Left forelimb (tissue), 1 donor: Measurements from ENCODE around the gene MAGI2.

Source experiments
- DNase-seq: peaks from one replicate; pipeline ENCODE4 v3.0.0-alpha.2; 2018; ENCODE audit warnings: low spot score

MAGI2 gene

GRCh38 chr7:78407031-78407430 is 1046.4 kb downstream of the MAGI2 start:
- no peak for DNase-seq

DNA sequence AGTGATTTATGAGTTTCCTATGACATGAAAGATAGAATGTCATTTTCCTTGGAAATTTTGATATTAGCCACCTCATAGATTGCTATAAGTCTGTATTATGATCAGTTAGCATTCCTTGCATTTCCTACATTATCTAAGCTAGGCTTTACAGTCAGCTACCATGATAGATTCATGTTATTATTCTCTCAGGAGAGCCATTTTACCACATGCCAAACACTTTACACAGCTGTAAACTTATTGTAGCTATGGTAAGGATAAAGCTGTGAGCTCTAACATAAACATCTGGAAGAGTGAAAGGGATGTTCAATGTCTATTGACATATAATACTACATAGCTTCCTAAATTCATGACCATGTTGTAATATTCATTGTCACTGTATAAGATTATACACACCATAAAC is 1046.9 kb downstream of the MAGI2 start:
- no peak for DNase-seq

- DNase-seq = no peak
These were observed 1051.4 kb downstream of the MAGI2 start for GRCh38 chr7:78402096-78402495.

GRCh38 chr7:78400038-78400437 is 1053.4 kb downstream of the MAGI2 start:
- DNase-seq = no peak

GRCh38 chr7:78399033-78399769 is 1054.3 kb downstream of the MAGI2 start:
- DNase-seq = no peak

DNA sequence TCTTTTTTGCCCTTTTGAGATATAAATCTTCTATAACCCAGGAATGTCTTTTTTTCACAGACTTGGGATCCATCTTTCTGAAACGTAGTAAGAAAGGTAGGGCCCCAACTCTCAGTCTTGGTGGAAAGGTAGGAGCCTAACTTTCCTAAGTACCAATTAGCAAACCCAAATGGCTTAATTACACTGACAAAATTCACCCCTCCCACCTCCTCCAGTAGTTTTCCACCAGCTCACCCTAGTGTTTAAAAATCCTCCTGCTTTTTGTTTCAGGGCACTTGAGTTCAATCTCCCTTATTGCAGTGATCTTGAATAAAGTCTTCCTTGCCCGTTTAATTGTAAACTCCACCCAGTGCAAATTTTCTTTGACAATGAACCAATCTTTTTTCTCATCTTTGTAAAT is 1054.9 kb downstream of the MAGI2 start:
- no peak for DNase-seq

DNA sequence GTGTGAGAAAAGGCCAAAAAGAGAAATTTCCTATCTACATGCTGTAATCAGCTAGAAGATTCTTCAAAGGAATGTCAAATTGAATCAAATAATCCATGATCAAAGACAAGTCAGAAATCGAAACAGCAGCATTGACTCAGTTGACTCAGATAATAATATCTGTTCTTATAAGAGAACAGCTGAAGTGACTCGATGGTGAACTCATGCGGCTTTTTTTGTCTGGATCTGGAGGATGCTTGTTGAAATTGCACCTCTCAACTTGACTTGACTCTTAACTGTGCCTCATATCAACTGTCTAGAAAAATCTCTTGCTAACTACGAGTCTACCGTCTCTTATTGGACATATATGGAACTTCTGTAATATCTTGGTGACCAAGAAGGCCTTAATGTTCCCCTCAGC is 1055.4 kb downstream of the MAGI2 start:
- DNase-seq = no peak

- no peak for DNase-seq
These were observed 1057.3 kb downstream of the MAGI2 start for GRCh38 chr7:78396210-78396609.

GRCh38 chr7:78395298-78396036 is 1058.0 kb downstream of the MAGI2 start:
- DNase-seq = no peak

DNA sequence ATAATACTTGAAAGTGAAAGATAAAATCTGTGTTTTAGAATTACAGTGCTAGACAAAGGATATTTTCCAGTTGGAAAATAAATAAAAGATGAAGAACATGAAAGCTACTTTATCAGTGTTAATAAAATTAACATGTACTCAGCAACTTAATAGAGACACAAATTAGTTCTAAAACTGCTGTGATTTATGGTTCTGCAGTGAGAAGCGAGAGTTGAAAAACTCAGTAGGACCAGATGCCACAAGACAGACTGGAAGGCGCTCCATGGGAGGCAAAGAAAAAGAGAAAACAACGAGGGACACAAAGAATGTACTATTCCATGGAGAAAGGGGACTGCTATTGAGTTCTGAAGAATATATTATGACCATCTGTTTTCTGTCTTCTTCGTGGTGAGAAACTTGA is 1064.4 kb downstream of the MAGI2 start:
- DNase-seq = no peak

DNA sequence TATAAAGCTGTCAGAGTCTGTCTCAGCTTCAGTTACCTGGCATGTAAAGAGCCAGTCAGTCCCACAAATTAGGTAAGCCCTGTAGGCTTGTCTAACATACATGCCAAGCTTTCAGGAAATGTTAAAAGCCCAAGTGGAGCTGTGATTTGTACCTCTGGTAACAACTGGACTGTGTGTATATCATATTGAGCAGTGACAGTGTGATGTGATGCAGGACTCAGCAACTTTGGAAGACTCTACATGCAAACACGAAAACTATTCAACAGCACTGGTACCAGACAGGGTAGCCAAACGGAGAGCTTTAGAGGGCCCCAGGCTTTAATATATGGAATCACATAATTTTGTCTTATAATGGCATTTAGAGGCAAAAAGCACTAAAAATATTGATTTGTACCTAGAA is 1066.9 kb downstream of the MAGI2 start:
- DNase-seq = no peak

DNA sequence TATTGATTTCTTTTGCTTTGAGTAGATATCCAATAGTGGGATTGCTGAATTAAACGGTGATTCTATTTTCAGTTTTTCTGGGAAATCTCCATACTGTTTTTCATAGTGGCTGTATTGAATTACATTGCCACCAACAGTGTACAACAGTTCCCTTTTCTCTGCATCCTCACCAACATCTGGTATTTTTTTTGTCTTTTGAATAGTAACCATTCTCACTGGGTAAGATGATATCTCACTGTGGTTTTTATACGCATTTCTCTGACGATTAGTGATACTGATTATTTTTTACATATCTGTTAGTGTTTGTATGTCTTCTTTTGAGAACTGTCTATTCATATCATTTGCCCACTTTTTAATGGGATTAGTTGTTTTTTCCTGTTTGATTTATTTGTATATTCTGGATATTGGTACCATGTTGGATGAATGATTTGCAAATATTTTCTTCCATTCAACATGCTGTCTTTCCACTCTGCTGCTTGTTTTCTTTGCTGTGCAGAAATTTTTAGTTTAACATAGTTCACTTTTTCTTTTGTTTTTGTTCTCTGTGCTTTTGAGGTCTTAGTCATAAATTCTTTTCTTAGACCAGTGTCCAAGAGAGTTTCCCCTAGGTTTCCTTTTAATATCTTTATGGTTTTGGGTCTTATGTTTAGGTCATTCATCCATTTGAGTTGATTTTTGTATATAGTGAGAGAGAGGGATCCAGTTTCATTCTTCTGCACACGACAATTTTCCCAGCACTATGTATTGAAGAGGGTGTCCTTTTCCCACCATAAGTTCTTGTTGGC is 1070.2 kb downstream of the MAGI2 start:
- DNase-seq = no peak

GRCh38 chr7:78379148-78379547 is 1074.3 kb downstream of the MAGI2 start:
- no peak for DNase-seq

DNA sequence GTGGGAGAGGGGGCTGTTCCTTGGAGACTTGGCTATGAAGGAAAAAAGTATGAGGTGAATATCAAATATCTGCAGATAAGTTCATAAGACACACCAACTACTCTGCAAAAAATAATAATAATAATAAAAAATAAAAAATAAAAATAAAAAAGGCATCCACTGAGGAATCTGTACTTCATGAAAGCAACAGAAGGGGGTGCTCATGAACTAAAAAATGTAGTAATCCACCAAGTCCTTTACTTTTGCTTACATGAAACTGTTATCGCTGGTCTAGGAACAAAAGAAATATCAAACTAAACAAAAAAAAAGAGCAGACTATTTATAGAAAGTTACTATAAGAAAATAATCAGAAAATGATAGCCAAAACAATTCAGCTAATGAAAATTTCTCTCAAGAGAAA is 1075.9 kb downstream of the MAGI2 start:
- no peak for DNase-seq

DNA sequence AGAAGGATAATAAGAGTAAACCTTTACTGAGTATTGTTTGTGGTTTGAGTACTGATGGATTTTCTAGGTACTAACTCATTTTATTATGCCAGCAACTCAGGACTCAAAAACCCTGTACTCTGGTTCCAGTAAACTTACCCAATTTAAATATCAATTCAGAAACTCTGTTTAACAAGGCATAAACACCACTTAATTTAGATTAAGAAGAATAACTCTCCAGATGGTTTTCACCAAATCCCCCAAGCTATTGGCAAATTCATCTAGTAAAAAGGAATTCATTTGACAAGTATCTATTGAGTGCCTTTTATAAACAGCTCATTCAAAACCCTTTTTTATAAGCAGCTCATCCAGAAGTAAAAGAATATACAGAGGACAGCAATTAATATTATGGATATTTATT is 1082.5 kb downstream of the MAGI2 start:
- no peak for DNase-seq

- no peak for DNase-seq
These were observed 1084.7 kb downstream of the MAGI2 start for GRCh38 chr7:78368771-78369170.

DNA sequence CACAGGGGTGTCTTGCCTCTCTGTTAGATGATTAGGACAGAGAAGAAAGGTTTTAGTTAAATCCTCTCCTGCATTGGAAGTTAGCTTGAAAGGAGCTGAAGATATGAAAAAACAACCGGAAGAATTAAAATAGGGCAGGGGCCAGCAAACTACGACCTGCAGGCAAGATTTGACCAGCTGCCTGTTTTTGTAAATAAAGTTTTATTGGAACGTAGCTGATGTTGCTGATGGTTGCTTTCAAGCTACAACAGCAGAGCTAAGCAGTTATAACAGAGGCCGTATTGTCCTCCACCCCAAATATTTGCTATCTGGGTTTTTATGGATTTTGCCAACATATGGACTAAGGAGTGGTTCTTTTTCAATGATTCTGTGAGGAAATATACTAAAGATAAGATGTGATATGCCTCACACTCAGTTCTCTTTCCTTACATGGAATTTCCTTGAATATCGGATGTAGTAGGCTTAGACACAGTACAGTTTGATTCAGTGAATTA is 1086.1 kb downstream of the MAGI2 start:
- no peak for DNase-seq

- DNase-seq = no peak
These were observed 1089.6 kb downstream of the MAGI2 start for GRCh38 chr7:78363866-78364265.

DNA sequence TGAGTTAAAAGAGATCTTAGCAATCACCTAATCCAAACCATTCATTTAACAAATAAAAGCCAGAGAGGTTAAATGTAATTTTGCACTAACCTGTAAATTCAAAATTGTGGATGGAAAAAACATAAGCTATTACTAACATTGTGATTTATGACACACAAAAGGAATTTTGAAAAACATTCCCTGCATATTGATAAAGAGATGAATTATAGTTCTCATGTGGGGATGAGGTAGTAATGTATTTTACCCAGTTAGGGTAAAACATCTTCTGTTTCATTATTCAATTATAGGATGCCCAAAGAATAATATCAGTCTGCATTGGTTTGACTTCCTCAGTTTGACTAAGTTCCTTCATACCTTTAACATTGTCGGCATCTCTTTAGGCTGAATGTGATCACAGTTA is 1093.6 kb downstream of the MAGI2 start:
- no peak for DNase-seq

GRCh38 chr7:78357709-78358108 is 1095.8 kb downstream of the MAGI2 start:
- DNase-seq = no peak

DNA sequence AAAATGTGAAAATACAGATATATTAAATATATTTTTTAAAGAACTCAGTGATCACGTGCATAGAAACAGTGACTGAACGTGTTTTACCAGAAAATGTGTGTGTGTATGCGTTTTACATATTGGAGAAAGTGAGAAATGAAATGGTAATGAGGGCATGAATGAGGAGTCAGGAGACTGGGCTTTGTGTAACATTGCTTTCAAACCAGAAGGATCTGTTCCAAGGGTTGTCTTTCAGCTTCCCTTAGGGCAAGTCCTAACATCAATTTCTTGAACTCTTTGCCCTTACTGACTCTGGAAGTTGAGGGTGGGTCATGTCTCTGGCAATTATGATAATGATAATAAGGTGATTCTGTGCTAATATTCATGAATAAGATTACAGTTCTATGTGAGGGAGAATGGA is 1097.6 kb downstream of the MAGI2 start:
- DNase-seq = no peak

DNA sequence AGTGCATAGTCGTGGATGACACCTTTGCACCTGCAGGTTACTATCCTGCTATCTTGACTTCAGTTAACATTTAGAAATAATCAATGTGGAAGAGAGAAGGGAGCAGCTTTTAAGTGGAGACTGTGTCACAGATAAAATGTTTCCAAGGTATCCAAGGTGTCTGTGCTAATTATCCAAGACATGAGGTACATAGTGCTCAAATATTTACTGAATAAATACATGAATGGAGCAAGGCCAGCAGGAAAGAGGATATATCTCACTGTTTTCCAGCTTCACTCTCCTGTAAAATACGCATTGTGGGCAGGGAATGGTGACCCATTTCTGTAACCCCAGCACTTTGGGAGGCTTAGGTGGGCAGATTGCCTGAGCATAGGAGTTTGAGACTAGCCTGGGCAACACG is 1102.5 kb downstream of the MAGI2 start:
- DNase-seq = no peak

DNA sequence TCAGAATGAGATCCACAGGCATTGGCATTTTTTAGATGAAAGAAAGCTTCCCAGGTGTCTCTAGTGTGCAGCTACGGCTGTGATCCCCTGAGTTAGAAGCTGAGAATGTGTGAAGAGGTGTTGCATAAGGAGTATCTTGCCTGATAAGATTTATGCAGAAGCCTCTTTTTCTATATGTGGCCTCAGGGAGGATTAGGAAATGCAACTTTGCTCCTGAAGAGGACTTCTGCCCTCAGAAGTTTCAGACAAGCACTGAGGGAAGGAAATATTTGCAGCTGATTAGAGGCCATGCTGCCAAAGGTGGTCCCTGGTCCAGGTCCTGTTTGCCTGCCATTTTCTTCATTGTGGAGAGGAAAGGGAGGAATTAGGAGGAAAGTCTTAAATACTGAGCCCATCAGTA is 1103.1 kb downstream of the MAGI2 start:
- DNase-seq = no peak
